Stromal cell of bone marrow (primary cell): ENCODE results near the gene DIP2C.
"Not testable (repeated sequence)": the region's sequence is repeated elsewhere in the genome, so short reads cannot be mapped to it uniquely, and the experiment has no call there.

Experiments
- DNase-seq: peaks from one replicate; pipeline ENCODE4 v3.0.0-alpha.2; 2012; ENCODE audit warnings: low read depth

DIP2C gene

DNA sequence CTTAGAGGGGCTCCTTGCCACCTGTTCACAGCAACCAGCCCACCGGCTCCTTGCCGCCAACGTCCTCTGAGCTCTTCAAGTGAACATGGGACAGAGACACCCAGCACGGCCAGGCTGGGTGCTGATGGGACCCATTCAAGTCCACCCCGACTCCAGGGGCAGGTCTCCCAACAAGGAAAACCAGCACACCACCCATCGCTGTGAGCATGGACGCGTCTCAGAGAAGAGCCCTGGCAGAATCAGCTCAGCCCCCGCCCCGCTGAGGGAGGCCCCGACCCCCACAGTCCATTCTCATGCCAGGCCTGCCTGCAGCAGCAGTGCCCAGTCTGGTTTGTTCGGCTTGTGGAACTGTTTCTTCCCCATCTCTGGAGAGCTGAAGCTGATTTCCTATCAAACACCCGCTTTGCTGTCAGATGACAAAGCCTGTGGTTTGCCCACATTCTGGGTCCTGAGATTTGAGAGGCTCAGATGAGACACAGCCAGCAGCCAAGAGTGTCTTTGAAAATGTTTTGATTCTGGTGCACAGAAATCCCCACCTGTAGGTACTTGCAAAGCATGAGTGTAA lies 337.6 kb downstream of the DIP2C start:
- no peak for DNase-seq

DNA sequence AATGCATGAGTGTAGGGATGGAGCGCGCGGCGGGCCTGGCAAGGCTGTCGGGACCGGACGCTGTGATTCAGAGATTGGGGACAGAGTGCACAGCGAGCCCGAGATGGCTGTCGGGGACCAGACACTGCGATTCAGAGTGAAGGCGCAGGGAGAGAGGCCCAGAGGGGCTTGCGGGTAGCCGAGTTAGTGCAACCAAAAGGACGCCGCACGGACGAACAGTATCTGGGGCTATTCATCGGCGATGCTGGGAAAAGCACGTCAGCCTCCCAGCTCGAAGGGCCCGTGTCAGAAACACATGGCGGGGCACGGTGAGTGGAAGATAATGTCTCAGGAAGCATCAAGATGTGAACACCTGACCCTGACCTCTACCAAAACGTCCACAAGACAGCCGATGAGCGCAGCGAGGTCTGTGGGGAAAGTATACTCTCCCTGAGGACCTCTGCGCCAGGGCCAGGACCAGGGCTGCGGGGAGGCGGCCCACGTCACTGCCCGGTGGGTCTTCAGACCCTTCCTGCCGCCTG lies 338.4 kb downstream of the DIP2C start:
- DNase-seq, result no peak

DNA sequence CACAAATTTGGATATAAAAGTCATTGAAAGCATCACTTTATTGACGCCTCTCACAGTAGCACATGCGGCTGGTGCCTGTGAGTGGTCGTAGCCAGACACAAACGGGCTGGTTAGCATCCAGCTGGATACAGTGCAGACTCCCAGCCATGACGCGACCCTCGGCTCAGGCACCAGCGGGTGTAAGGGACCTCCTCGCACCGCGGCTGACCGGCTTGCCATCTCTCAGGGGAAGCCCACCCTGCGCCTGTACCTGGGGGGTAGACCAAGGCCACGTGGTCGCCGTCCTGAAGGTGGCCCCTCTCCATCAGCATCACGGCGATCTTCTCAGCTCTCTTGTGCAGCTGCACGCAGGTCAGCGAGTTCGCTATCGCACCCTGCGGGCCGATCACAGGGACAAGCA lies 340.4 kb downstream of the DIP2C start:
- DNase-seq, result no peak

DNA sequence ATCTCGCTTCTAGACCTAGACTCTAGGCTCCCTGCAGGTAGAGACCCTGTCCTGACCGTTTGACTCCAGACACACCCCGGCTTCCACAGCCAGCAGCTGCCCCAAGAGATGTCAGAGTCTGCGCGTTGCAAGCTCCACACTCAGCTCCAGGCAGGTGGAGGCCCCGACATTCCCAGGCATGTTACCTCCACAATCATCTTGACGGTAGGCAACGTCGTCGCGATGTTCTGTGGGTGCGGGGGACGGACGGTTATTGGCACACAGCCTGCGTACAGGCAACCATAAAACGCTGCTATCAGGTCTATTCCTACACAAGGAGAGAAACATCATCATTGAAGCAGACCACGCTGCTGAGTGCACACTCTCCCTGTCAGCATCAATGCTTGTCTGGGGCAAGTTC lies 341.0 kb downstream of the DIP2C start:
- no peak for DNase-seq

DNA sequence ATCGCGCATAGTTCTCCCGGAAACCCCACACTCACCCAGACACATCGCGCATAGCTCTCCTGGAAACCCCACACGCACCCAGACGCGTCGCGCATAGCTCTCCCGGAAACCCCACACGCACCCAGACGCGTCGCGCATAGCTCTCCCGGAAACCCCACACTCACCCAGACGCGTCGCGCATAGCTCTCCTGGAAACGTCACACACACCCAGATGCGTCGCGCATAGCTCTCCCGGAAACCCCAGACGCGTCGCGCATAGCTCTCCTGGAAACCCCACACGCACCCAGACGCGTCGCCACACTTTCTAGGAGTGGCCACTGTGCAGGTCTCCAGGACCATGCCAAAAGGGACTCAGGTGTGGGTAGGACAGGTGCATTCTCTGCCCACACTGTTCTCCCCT lies 341.7 kb downstream of the DIP2C start:
- DNase-seq, result not testable (repeated sequence)

DNA sequence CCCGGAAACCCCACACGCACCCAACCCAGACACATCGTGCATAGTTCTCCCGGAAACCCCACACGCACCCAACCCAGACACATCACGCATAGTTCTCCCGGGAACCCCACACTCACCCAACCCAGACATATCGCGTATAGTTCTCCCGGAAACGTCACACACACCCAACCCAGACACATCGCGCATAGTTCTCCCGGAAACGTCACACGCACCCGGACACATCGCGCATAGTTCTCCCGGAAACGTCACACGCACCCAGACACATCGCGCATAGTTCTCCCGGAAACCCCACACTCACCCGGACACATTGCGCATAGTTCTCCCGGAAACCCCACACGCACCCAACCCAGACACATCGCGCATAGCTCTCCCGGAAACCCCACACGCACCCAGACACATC lies 342.3 kb downstream of the DIP2C start:
- DNase-seq, result not testable (repeated sequence)

DNA sequence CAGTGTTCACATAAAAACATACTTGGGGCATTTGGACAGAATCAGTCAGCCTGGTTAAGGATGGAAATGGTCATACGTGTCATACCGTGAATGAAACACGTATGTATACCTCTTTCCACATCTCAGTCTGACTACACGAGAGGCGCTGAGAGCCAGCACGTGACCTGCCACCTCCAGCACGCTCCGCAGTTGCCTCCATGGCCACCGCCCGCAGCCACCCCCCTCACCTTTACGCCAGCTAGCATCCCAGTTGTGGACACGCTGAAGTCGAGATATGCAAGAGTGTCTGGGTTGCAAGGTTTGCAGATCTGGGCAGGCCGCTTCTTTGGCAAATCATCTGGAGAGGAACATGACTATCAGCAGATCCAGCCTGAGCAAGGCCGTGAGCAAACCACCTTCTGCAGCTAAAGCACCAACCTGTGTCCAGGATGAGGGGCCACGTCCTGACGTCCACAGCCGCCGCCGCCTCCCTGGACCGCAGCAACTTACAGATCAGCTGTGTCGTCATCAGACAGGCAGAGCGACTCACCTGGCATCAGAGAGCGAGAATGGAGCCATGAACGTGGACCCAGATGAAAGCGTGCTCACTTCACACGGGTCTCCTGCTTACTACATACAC lies 344.8 kb downstream of the DIP2C start:
- no peak for DNase-seq

DNA sequence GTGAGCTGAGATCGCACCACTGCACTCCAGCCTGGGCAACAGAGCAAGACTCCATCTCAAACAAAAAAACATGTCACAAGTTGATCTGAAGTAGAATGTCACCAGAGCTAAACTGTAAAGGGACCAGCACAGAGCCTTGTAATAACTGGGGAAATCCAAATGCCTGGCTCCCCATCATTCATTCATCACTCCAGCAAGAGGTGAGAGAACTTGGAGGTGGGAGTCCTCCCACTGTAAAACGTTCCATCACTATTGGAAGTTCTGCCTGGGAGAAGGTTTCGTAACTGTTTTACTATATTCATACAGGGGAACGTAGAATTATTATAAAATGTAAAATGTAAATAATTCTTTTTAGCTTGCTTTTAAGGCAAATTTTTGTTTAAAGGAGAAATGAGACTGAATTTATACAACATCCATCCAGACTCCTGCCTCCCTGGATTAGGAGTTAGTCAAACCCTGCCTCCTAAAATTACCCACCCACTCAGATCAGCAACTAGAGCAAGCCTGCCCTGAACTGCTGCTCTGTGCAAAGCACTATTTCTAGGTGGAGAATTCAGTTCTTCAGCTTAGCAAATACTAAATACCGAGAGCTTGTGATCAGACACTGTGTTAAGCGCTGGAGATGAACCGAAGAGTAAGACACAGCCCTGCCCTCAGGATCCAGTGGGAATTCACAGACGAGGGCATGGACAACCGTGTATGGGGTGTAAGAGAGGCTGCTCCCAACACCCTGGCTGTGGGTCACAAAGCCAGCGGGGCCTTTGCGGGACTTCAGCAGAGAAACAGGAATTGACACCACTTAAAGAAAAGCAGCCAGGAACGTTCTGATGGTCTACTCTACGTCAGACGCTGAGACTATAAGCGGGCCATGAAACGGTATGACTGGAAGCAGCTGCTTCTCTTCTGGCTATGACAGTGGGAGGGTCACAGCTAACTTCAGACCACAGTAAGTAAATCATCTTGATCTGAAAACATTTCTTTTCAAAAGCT lies 345.9 kb downstream of the DIP2C start:
- no peak for DNase-seq

DNA sequence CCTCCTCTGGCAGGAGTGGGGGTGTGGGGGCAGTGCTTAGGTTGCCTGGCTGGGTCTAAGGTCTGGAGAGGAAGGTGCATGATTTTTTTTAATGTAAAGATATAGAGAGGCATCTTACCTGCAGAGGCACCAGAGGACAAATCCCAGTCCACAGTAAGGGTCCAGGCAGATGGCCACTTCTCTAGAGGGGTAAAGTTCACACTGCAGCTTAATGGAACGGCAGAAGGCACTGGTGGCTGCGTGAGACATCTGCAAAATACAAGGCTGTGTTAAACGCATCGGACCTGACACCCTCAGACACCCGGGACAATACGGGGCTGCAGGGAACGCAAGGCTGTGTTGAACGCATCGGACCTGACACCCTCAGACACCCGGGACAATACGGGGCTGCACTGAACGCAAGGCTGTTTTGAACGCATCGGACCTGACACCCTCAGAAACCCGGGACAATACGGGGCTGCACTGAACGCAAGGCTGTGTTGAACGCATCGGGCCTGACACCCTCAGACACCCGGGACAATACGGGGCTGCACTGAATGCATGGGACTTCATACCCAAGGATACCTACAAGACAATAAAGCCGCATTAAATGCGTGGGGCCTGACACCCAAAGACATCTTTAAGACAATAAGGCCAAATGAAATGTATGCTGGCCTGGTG lies 348.3 kb downstream of the DIP2C start:
- no peak for DNase-seq

DNA sequence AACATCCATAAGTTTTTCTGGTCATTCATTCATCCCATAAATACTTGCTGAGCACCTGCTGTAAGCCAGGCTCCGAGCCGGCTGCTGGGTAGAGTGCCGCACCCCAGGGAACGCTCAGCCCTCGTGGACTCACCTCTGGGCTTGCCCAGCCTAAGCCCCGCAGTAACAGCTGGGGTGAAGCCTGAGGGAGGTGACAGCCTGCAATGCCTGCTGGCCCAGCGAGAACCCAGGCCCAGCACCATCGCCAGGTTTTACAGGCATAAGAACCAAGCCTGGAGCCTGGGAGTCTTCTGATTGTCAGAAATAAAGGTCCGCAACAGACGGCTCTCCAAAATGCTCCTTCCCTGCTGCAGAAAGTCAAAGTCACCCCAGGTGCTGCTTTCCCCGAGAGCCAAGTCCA lies 348.8 kb downstream of the DIP2C start:
- no peak for DNase-seq

DNA sequence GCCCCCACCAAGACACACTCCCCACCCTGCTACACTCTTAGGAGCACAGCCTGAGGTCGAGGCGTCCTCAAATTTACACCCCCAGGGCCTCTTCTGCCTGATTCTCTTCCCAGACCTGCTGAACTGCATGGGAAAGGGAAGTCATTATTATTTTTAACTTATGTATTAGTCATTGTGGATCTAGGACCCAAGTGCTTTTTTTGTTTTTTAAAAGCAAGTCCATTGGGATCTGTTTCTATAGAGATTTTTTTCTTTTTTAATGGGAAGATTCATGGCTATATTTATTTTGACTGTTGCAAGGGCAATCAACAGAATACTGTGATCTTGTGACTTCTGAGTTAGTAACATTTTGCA lies 350.5 kb downstream of the DIP2C start:
- DNase-seq, result peak; percentile 24

DNA sequence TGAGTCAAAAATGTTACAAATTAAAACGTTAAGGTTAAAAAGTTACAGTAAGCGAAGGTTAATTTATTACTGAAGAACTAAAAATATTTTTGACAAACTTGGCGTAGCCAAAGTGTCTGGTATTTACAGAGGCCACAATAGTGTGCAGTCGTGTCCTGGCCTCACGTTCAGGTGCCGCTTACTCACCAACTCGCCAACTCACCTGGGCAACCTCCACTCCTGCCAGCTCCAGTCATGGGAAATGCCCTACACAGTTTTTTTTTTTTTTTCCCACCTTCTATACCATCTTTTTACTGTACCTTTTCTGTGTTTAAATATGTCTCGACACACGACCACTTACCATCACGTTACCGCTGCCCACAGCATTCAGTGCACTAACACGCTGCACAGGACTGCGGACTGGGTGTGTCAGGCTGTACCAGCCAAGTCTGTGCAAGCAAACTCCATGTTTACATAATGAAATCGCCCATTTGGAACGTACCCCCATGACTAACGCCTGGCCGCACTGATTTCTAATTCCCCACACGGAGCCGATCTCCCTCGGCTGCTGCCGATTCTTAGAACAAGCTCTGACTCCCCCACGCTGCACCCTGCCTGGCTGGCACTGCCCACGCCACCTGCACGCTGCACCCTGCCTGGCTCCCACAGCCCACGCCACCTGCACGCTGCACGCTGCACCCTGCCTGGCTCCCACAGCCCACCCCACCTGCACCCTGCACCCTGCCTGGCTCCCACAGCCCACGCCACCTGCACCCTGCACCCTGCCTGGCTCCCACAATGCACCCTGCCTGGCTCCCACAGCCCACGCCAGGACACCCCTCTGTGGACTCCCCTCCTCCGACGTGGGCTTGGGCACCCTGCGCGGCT lies 351.1 kb downstream of the DIP2C start:
- DNase-seq, result peak; percentile 17

DNA sequence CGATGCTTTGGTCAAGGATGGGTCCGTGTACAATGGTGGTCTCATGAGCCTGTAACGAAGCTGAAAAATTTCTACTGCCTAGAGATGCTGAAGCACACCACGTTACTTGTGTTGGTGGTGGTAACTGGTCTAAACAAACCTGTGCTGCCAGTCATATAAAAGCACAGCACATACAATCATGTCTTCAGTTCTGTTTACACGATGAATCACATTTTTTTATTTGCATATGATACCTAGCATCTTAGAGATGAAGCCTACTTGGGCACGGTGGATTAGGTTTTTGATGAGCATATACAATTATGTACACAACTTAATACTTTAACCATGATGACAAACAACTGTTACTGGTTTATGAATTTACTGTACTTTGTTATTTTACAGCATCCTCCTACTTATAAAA lies 353.2 kb downstream of the DIP2C start:
- no peak for DNase-seq

DNA sequence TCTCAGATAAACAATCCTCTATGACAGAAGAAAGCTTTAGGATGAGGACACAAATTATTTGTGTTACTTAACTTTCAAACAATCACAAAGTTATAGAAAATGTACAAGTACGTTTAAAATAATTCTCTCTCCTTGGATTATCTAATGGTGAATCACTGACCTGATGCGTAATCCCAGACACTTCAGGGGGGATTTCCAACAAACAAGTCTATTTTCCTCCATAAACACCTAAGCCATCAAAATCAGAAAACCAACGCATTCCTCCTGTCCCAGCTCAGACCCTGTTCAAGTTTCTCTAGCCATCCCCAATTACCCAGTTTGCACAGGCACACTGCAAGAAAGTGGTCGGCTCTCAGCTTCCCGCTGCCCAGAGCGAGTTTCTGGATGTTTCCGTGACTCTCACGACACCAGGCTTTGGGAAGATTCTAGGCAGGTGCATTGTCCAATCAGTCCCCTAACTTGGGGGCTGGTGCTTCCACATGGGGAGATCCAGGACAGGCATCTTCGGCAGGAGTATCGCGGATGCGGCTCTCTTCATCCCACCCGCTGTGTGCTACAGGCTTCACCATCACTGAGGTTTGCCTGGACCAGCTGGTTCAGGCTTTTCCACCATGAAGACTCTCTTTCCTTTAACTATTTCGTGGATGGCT lies 354.2 kb downstream of the DIP2C start:
- DNase-seq, result no peak

DNA sequence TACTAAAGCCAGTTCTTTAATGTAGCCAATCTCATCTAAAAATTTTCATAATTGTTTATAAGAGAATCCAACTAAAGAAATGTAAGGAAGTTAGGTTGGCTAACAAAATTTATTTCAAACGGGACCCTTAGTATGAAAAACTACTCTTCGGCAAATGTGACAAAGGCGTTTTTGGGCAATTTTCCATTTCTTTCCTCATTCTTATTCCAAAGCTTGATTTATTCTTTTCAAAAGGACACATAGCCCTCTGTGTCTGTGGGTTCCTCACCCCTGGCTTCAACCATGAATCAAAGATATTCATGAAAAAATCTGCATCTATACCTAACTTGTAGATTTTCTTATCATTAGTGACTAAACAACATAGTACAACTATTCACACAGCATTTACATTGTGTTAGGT lies 358.3 kb downstream of the DIP2C start:
- DNase-seq, result no peak

DNA sequence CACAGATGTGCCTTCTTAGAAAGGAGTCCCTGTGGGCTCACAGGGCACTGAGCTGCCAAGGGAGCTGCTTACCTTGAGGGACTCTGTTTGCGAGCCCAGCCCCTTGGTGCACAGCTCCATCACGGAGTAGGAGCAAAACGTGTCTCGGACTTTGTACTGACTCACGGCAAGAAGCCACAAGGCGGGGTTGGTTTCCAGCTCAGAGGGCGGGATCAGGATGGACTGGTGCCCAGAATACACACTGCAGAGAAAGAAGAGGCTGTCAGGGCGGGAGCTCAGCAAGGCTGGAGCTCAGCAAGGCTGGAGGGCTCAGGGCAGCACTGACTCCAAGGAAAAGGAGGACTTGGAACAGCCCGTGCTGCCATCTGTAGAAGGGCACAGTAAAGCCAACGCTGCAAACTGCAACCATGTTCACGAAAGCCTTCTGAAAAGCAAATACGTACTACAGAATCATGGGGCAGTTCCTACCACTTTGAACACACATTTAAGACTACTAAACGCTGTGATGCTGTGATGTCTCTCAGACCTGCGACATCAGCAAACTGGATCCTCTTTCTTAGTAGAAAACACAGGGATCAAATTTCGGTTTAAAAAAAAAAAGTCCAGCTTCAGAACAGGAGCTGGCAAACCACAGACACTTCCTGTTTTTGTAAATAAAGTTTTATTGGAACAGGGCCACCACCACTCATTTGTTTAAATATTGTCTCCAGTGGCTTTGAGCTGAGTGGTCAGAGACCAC lies 359.9 kb downstream of the DIP2C start:
- peak; percentile 96 for DNase-seq

DNA sequence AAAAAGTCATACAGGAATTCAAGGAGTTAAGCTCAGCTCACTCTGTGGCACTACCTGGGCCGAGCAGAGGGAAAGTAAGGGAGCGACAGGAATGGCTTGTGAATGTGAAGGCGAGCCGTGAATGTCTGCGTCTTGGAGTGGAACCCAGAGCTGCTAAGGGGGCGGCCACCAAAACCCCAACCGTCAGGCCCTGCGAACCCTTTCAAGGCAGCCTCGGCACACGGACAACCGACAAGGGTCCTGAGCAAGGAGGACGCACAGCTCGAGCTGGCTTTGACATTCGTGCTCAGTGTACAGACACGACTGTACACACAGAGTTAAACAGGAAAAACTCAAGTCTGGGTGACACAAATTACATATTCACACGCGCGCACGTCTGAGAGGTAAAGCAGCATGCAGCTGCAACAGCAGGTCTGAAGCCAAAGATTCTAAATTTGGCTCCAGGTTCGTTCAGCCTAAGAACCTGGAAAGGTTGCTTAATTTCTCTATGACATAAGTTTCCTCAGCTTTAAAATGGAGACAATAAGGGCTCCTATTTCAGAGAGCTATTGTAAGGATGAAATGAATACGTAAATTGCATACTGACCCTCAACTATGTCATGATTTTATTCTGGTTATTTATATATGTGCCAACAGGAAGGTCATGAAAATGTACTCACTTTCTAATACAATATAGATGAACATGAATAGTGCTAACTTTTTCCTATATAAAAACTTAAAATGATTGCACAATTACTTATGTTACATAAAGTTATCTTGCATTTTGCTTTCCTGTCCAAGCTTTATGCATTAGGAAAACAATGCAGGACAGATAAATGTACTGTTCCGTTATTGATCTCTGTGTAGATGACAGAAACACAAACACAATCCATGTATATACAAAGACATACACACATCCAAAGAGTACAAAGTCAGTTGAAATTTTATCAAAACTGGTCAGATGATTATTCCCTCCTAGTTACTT lies 361.3 kb downstream of the DIP2C start:
- DNase-seq, result no peak

DNA sequence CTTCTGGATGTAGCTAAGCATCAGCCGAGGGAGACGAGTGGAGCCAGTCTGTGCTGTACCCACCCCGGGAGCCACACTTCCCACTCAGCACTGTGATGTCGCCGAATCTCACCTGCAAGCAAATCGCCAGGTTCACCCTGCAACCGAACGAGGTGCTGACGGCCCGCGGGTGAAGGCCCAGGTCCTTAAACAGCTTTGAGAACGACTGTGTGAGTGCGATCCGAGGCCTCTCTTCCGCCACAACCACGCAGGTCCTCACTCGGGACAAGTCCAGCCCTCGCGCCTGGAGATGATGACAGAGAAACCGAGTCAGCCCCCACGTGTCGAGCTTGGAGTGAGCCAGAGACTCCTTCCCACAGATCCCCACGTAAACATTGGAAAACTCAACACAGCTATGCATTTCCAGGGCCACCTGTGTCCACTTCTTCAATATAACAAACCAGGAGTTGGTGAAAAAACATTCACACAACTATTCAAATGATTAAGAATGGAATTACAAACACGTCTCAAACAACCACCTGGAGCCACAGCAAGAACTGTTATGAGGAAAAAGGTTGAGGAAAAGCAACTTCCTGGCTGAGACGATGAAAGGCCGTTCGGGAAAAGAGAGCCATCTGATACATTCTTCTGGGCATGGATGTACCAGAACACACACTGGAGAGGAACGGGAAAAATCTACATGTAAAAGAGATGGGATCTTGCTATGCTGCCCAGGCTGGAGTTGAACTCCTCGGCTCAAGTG lies 362.4 kb downstream of the DIP2C start:
- no peak for DNase-seq
